ENCODE data around the gene TMEM176A.

The TMEM176A gene

GRCh38 chr7:150820148-150820547 lies 19.6 kb downstream of the TMEM176A start:
- DNase-seq = no peak

GRCh38 chr7:150820578-150821198 lies 20.1 kb downstream of the TMEM176A start:
- no peak for DNase-seq

GRCh38 chr7:150823043-150823442 lies 22.5 kb downstream of the TMEM176A start:
- no peak for DNase-seq

- no peak for DNase-seq
Measured at GRCh38 chr7:150823484-150824126, 23.0 kb downstream of the TMEM176A start.

GRCh38 chr7:150824379-150825177 lies 24.0 kb downstream of the TMEM176A start:
- DNase-seq = no peak

- DNase-seq = no peak
Measured at GRCh38 chr7:150826061-150826849, 25.7 kb downstream of the TMEM176A start.

GRCh38 chr7:150828384-150828783 lies 27.8 kb downstream of the TMEM176A start:
- no peak for DNase-seq

GRCh38 chr7:150829426-150829825 lies 28.9 kb downstream of the TMEM176A start:
- no peak for DNase-seq

- DNase-seq = no peak
Measured at GRCh38 chr7:150830937-150831336, 30.4 kb downstream of the TMEM176A start.

- DNase-seq = no peak
Measured at GRCh38 chr7:150831851-150832250, 31.3 kb downstream of the TMEM176A start.

- no peak for DNase-seq
Measured at GRCh38 chr7:150835019-150835418, 34.5 kb downstream of the TMEM176A start.

- no peak for DNase-seq
Measured at GRCh38 chr7:150835702-150836280, 35.2 kb downstream of the TMEM176A start.

GRCh38 chr7:150838965-150839650 lies 38.5 kb downstream of the TMEM176A start:
- no peak for DNase-seq

GRCh38 chr7:150842018-150842417 lies 41.4 kb downstream of the TMEM176A start:
- no peak for DNase-seq

- DNase-seq = no peak
Measured at GRCh38 chr7:150842716-150843115, 42.1 kb downstream of the TMEM176A start.

GRCh38 chr7:150845421-150845861 lies 44.9 kb downstream of the TMEM176A start:
- no peak for DNase-seq

- DNase-seq = no peak
Measured at GRCh38 chr7:150846291-150847115, 45.9 kb downstream of the TMEM176A start.

GRCh38 chr7:150847536-150847935 lies 47.0 kb downstream of the TMEM176A start:
- DNase-seq = no peak

GRCh38 chr7:150848111-150848510 lies 47.5 kb downstream of the TMEM176A start:
- DNase-seq = no peak

- no peak for DNase-seq
Measured at GRCh38 chr7:150848561-150849115, 48.1 kb downstream of the TMEM176A start.

All from stimulated activated CD4-positive, alpha-beta T cell treated with anti-CD3 and anti-CD28 coated beads, Interleukin-4, amount 100 ng/mL, for 24 hours (primary cell).